PFSK-1 (cell line): ENCODE measurements around the gene VASH1.

Source experiments
- POLR2AphosphoS5 ChIP-seq: IDR thresholded peaks from 2 replicates; pipeline ENCODE4 v1.6.1; 2012; ENCODE audit warnings: low read depth, mild to moderate bottlenecking, control low read depth, low read length, moderate library complexity
- SIN3A ChIP-seq: IDR thresholded peaks from 2 replicates; pipeline ENCODE4 v1.6.1; 2012; ENCODE audit warnings: mild to moderate bottlenecking, low read length, moderate library complexity, borderline replicate concordance; ENCODE audit not compliant: insufficient read depth
- TAF1 ChIP-seq: IDR thresholded peaks from 2 replicates; pipeline ENCODE4 v1.6.1; 2012; ENCODE audit warnings: low read length, control low read depth, borderline replicate concordance; ENCODE audit not compliant: insufficient read depth

- no peak for TF ChIP-seq TAF1
- TF ChIP-seq POLR2AphosphoS5: no peak
- no peak for TF ChIP-seq SIN3A
Observed at GRCh38 chr14:76719666-76720065, 41.6 kb upstream of the VASH1 start.
